ENCODE measurements around the gene PPP4R3A.
"Not testable (repeated sequence)": the region's sequence is repeated elsewhere in the genome, so short reads cannot be mapped to it uniquely, and the experiment has no call there.

Gene PPP4R3A

DNA sequence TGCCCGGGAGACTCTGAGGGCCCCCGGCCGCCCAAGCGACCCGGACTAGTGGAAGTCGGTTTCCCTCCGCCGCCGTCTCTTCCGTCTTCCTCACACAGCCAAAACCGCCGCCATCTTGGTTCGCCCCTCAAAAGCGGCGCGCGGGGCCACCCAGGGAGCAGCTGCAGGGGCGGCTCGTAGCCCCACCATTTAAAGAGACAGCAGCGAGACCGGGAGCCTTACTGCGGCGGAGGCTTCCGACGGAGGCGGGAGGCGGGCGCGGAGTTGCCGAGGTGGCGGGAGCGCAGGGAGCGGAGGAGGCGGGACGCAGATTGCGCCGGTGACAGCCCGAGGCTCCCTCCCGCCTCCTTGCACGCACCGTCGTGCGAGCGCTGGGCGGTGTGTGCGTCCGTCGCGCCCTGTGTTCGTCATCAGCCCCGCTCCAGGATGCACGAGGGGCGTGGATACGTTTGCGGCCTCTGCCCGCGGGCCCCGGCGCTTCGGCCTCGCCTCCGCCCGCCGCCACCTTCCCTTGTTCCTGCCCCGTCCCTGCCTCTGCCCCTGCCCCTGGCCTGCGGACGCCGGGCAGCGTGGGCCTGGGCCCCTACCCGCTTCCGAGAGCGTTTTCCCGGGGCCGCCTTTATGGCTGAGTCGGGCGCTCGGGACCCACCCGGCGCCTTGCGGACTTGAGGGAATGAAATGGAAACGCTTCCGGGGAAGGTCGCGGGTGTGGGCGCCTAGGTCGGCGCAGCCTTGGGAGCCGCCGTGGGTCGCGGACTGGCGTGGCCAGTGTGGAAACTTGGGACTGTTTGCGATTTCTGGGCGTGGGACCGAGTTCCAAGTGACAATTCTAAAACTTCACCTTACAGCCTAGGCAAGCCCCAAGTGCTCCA, at the start of gene PPP4R3A:
Gene PPP4R3A (minus strand): TSS at position 140 of the 872 bp plus-strand sequence. CDS start 663 bp downstream, outside the sequence.
- peak; percentile 87 to 92 (median 90) for DNase-seq (ENCODE audit: low read depth in 4 of 4, low spot score in 1 of 4)

DNA sequence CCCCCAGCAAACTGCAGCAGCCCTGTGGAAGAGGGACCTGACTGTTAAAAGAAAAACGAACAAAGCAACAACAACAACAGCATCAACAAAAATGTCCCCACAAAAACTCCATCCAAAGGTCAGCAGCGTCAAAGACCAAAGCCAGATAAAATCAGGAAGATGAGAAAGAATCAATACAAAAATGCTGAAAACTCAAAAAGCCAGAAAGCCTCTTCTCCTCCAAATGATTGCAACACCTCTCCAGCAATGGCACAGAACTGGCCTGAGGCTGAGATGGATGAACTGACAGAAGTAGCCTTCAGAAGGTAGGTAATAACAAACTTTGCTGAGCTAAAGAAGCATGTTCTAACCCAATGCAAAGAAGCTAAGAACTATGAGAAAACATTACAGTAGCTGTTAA, 45.4 kb upstream of the PPP4R3A start:
- no peak for DNase-seq (ENCODE audit: low read depth in 4 of 4, low spot score in 1 of 4)

DNA sequence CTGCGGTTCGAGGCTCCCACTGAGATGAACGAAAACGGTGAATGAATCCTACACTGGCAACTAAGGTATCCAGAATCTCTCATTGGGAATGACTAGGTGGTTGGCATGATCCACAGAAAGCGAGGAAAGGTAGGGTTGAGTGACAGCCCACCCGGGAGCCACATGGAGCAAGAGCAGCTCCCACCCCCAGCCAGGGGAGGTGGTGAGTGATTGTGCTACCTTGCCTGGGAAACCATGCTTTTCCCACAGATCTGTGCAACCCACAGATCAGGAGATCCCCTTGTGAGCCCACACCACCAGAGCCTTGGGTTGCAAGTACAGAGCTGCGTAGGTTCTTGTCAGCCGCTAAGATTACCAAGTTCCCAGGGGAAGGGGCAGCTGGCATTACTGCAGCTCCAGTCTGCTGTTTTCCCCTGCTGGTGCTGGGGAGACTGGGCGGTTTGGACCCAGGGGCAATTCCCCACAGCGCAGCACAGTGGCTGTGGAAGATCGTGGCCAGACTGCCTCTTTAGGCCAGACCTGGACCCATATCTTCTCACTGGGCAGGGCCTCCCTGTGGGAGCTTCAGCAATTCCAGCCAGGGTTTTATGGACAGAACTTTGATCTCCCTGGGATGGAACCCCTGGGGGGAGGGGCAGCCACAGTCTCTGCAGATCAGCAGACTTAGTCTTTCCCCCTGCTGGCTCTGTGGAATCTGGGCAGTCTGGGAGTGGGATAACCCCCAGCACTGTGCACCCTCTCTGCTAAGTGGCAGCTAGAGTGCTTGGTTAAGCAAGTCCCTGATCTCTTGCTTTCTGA, 44.6 kb upstream of the PPP4R3A start:
- DNase-seq (ENCODE audit: low read depth in 4 of 4, low spot score in 1 of 4) = no peak

DNA sequence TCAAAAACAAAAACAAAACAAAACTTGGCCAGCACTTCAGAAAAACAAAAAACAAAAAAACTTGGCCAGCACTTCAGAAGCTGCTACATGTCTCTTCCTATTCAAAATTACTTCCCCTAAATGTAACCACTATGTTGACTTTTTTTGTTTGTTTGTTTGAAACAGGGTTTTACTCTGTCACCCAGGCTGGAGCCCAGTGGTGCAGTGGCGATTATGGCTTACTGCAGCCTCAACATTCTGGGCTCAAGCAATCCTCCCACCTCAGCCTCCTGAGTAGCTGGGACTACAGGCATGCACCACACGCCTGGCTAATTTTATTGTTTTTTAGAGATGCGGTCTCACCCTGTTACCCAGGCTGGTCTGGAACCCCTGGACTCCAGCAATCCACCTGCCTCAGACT, 38.0 kb upstream of the PPP4R3A start:
- DNase-seq (ENCODE audit: low read depth in 4 of 4, low spot score in 1 of 4) = no peak

DNA sequence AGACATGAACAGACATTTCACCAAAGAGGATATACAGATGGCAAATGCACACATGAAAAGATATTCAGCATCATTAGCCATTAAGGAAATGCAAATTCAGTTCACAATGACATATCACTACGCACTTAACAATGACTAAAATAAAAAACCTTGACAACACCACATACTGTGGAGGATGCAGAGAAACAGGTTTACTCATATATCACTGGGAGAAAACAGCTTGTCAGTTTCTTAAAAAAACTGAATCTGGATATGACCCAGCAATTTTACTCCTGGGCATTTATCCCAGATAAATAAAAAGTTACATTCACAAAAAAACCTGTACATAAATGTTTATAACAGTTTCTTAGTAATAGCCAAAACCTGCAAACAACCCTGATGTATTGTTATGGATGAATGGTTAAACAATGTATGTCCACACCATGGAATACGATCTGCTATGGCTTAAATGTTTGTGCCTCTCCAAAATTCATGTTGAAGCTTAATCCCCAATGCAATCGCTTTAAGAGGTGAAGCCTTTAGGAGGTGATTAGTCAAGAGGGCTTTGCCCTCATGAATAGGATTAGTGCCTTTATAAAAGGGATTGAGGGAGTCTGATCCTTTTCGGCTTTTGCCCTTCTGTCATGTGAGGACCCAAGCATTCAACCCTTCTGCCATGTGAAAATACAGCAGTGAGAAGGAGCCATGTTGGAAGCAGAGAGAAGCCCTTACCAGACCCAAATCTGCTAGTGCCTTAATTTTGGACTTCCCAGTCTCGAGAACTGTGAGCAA, 36.0 kb upstream of the PPP4R3A start:
- DNase-seq (ENCODE audit: low read depth in 4 of 4, low spot score in 1 of 4) = no peak

DNA sequence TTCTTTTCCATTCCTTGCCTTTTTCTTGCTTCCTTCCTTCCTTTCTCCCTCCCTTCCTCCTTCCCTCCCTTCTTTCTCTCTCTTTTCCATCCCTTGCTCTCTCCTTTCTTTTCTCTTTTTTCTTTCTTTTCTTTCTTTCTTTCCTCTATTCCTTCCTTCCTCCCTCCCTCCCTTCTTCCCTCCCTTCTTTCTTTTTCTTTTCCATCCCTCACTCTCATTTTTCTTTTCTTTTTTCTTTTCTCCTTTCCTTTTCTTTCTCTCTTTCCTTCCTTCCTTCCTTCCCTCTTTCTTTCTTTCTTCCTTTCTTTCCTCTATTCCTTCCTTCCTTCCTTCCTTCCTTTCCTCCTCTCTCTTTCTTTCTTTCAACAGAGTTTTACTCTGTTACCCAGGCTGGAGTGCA, 35.1 kb upstream of the PPP4R3A start:
- no peak for DNase-seq (ENCODE audit: low read depth in 4 of 4, low spot score in 1 of 4)

DNA sequence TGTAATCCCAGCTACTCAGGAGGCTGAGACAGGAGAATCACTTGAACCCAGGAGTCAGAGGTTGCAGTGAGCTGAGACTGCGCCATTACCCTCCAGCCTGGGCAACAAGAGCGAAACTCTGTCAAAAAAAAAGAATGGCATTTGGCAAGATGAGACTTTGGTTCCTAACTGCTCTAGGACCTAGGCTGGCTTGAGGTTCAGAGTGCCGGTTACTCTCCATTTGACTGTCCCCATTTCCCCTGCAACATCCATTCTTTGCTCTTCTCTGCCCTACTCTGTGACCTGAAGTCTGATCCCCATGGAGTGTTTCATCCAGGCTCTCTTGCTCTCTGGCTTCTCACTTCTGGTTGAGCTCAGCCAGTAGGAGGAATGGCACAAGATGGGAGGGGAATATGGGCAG, 26.2 kb upstream of the PPP4R3A start:
- DNase-seq (ENCODE audit: low read depth in 4 of 4, low spot score in 1 of 4) = no peak

DNA sequence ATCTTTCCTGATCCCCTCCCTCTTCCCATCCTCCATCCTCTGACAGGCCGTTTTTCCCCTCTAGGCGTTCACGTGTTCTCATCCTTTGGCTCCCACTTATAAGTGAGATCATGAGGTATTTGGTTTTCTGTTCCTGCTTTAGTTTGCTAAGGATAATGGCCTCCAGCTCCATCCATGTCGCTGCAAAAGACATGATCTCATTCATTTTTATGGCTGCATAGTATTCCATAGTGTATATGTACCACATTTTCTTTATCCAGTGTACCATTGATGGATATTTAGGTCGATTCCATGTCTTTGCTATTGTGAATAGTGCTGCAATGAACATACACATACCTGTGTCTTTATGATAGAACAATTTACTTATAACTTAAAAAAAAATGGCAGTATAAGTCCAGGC, 23.9 kb upstream of the PPP4R3A start:
- not testable (repeated sequence) for DNase-seq (ENCODE audit: low read depth in 4 of 4, low spot score in 1 of 4)

DNA sequence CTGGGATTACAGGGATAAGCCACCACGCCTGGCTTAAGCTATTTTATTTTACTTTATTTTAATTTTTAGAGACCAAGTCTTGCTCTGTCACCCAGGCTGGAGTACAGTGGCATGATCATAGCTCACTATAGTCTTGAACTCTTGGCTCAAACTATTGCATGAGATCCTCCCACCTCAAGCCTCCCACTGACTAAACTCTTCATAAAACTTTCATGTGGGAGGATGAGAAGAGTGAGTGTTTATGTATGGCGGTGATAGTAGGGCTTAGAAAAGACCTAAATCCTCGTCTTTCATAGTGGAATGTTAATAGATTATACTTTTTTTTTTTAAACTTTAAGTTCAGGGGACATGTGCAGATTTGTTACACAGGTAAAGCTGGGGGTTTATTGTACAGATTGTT, 23.5 kb upstream of the PPP4R3A start:
- no peak for DNase-seq (ENCODE audit: low read depth in 4 of 4, low spot score in 1 of 4)

DNA sequence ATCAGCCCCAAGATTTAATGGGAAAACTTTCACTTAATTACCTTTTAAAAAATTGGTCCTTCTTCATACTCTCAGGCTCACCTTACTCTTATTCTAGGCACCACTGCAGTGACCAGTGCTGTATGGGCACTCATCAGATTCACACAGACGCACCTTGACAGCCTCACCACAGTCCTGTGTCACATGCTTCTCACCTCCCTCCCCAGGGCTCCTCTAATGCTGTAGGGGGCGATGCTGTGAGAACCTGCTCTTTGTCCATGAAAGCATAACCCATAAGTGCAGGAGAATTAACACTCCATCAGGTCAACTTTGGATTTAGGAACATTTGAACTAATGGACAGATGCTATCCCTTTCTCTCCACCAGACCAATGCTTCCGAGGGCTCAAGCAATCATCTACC, 13.9 kb upstream of the PPP4R3A start:
- no peak for DNase-seq (ENCODE audit: low read depth in 4 of 4, low spot score in 1 of 4)

DNA sequence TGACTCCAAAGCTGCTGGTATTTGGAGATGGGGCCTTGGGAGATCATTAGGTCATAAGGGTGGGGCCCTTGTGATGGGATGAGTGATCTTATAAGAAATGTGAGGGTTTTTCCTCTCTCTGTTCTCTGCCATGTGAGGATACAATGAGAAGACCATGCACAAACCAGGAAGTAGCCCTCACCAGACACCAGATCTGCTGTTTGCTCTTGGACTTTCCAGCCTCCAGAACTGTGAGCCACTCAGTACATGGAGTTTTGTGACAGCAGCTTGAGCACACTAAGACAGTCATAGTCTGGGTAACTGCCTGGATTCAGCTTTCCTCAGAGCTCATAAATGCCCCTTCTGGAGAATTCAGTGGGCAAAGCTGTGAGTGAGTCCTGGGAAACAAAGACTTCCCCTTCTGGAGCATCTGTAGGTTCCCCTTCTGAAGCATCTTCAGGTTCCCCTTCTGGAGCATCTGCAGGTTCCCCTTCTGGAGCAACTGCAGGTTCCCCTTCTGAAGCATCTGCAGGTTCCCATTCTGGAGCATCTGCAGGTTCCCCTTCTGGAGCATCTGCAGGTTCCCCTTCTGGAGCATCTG, 11.0 kb upstream of the PPP4R3A start:
- no peak for DNase-seq (ENCODE audit: low read depth in 4 of 4, low spot score in 1 of 4)

DNA sequence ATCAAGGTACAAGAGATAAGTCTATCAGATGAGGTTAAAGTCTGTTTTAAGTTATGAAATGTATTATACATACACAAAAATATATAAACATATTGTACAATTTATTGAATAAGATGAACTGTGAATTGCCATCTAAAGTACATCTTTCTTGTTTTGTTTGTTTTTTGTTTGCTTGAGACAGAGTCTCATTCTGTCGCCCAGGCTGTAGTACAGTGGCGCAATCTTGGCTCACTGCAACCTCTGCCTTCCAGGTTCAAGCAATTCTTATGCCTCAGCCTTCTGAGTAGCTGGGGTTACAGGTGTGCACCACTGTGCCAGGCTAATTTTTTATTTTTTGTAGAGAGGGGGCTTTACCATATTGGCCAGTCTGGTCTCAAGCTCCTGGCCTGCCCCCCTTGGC, 10.0 kb upstream of the PPP4R3A start:
- DNase-seq (ENCODE audit: low read depth in 4 of 4, low spot score in 1 of 4) = no peak

DNA sequence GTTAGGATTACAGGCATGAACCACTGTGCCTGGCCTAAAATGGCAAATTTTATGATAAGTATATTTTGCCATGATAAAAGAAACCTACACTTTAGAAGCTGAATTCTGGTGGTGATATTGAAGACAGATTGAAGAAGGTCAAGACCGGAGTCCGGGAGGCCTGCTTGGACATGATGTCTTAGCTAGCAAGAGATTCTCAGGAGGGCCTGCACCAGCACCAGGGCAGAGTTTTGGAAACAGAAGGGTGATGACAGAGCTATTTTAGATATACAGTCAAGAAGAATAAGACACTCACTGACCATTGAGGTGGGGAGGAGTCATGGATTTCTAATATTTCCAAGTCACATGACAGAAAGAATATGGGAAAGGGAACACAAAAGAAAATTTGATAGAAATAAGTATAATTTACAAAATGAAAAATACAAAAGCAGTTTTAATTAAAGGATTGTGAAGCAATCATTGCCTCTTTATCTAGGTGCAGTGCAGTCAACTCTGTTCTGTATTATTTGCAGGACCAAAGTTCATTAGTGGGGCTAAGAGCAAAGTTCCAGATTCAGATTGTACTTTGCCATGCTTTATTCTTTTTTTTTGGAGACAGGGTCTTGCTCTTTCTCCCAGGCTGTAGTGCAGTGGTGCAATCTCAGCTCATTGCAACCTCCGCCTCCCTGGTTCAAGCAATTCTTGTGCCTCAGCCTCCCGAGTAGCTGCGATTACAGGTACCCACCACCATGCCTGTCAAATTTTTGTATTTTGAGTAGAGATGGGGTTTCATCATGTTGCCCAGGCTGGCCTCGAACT, 9.3 kb upstream of the PPP4R3A start:
- no peak for DNase-seq (ENCODE audit: low read depth in 4 of 4, low spot score in 1 of 4)

DNA sequence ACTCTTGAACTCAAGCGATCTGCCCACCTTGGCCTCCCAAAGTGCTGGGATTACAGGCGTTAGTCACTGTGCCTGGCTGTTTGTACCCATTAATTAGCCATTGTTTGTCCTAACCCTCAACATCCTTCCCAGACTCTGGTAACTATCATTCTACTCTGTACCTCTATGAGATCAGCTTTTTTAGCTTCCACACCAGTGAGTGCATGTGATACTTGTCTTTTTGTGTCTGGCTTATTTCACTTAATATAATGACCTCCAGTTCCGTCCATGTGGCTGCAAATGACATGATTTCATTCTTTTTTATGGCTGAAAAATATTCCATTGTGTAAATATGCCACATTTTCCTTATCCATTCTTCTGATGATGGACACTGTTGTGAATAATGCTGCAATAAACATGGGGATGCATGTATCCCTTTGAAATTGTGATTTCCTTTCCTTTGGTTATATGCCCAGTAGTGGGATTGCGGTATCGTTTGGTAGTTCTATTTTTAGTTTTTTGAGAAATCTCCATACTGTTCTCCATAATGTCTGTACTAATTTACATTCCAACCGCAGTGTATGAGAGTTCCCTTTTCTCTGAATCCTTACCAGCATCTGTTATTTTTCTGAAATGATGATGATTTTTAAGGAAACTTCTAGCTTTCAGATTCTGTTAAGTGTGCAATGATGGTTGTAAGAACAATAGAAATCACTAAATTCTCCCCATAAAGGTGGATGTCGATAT, 6.7 kb upstream of the PPP4R3A start:
- DNase-seq (ENCODE audit: low read depth in 4 of 4, low spot score in 1 of 4) = no peak

DNA sequence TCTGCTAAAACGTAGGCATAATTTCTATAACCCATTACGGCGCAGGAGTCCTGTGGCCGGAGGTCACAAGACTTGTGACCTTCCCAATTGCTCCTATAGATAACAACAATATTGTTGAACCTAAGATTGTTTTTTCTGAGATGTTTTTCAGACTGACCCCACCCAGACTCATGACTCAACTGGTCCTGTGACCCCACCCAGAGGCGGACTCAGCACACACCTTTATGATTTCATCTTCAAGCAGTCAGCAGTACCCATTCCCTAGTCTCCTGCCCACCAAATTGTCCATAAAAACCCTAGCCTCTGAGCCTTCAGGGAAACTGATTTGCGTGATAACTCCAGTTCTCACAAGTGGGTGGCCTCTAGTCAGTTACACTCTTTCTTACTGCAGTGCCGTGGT, 5.9 kb upstream of the PPP4R3A start:
- no peak for DNase-seq (ENCODE audit: low read depth in 4 of 4, low spot score in 1 of 4)

DNA sequence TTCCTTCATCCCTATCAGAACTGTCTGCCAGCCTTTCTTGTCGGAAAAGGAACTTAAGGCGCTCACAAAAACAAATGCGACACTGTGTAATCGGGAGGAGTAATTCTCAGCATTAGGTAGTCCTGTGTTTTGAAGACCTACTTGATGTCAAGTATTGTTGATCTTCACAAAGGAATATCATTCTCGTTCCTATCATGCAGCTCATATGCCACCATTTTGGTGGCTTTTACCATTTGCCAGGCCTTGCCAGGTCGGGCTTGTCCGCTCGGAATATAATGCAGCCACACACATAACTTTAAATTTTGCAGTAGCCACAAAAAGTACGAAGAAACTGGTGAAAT, 903 bp upstream of the PPP4R3A start:
- DNase-seq (ENCODE audit: low read depth in 4 of 4, low spot score in 1 of 4) = no peak

DNA sequence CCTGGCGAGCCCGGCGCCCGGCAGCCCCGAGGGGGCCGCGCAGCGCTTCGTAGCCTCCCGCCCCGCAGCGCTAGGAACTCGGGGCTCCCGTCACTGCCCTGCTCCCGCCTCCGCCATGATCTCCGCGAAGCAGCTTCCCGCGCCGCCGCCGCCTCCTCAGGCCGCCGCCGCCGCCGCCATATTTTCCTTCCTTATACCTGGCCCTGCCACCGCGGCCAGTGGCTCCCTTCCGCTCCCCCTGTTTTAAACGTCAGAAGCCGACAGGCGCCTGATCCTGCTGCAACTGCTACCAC, 286 bp downstream of the PPP4R3A start:
- DNase-seq (ENCODE audit: low read depth in 4 of 4, low spot score in 1 of 4) = peak in 1 of 4 experiments; percentile 13

DNA sequence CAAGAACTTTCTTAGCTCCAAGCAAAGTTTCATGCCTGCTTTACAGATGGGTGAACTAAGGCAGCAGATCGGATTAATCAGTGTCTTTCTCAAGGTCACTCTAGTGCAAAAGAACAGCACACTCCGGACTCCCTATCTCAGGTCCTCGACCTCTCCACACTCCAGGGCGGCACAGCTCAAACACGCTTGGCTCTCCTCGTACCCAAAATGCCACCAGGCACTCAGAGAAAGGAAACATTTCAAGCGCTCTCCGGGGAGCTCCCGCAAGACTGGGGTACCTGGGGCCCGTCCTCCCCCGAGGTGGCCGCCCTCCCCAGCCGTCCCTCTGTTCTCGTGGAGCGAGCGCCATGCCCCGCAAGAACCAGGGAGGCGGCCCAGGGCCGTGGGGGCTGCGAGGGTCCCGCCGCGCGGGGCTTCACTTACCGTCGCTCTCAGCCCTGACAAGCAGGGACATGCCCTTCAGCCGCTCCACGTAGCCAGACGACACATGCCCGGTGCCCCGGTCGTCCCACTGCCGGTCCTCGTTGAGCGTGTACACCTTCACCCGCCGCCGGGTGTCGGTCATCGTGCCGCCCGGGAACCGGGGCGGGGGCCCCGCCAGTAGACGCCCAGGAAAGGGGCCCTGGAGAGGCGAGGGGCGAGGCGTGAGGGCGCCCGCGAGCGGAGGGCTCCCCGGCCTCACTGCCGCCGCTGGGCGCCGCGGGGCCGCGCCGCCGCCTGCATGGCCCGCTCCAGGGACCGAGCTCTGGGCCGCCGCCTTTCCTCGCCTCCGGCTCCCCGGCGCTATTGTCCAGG, 830 bp downstream of the PPP4R3A start:
- peak in 3 of 4 experiments; percentile 11 to 18 (median 16) for DNase-seq (ENCODE audit: low read depth in 4 of 4, low spot score in 1 of 4)

DNA sequence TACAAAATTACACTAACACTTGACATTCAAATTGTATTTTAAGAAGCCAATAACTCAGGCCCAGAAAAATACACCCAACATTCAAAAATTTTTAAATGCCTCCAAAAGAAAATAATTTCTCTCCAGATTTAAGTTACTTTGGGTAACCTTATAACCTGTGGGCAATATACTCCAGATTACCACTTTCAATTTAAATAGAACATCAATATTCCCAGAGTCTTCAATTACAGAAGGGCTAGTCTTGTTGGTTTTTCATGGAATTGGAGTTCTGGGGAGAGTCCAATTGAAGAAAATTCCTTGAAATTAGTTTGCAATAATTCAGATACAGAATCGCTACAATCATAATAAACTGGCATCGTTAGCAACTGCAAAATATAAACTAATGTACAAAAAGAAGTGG, 2.0 kb downstream of the PPP4R3A start:
- DNase-seq (ENCODE audit: low read depth in 4 of 4, low spot score in 1 of 4) = no peak

Measured in stimulated activated CD4-positive, alpha-beta T cell treated with anti-CD3 and anti-CD28 coated beads, Interleukin-1b, Interleukin-23, amount 100 ng/mL, for 24 hours (primary cell).